Pulmonary artery endothelial cell (primary cell): ENCODE measurements around the gene SNX11. TPM values are rescaled to one million over a fixed set of nuclear protein-coding genes. Genes with fewer than 3 reads are reported as not detected.
"Not testable (repeated sequence)": the region's sequence is repeated elsewhere in the genome, so short reads cannot be mapped to it uniquely, and the experiment has no call there.

ENCODE experiments used
- DNase-seq: peaks from one replicate; pipeline ENCODE4 v3.0.0-alpha.2; 2011; ENCODE audit warnings: low read depth, low spot score
- total RNA-seq: library from RNA; depleted of rRNA; stranded (reverse); fragments of >200 nt; gene quantifications from 2 replicates; pipeline ENCODE4 v1.2.3, GENCODE V29; 2014

SNX11 gene
- 15.2 and 15.7 TPM in 2 replicates for total RNA-seq

GRCh38 chr17:48107137-48108055 is at the start of gene SNX11:
Gene SNX11, plus strand, starts transcription at chr17:48107766. Its CDS starts 4,278 bp downstream, at chr17:48112044.
- peak; percentile 52 for DNase-seq

DNA sequence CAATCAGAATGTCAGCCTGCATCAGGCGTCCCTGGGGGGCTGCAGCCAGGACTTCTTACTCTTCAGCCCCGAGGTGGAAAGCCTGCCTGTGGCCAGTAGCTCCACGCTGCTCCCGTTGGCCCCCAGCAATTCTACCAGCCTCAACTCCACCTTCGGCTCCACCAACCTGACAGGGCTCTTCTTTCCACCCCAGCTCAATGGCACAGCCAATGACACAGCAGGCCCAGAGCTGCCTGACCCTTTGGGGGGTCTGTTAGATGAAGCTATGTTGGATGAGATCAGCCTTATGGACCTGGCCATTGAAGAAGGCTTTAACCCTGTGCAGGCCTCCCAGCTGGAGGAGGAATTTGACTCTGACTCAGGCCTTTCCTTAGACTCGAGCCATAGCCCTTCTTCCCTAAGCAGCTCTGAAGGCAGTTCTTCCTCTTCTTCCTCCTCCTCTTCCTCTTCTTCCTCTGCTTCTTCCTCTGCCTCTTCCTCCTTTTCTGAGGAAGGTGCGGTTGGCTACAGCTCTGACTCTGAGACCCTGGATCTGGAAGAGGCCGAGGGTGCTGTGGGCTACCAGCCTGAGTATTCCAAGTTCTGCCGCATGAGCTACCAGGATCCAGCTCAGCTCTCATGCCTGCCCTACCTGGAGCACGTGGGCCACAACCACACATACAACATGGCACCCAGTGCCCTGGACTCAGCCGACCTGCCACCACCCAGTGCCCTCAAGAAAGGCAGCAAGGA is 49.0 kb upstream of the SNX11 start:
- DNase-seq = no peak

DNA sequence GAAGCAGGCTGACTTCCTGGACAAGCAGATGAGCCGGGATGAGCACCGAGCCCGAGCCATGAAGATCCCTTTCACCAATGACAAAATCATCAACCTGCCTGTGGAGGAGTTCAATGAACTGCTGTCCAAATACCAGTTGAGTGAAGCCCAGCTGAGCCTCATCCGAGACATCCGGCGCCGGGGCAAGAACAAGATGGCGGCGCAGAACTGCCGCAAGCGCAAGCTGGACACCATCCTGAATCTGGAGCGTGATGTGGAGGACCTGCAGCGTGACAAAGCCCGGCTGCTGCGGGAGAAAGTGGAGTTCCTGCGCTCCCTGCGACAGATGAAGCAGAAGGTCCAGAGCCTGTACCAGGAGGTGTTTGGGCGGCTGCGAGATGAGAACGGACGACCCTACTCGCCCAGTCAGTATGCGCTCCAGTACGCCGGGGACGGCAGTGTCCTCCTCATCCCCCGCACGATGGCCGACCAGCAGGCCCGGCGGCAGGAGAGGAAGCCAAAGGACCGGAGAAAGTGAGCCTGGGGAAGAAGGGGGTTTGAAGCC is 48.4 kb upstream of the SNX11 start:
- DNase-seq = no peak

DNA sequence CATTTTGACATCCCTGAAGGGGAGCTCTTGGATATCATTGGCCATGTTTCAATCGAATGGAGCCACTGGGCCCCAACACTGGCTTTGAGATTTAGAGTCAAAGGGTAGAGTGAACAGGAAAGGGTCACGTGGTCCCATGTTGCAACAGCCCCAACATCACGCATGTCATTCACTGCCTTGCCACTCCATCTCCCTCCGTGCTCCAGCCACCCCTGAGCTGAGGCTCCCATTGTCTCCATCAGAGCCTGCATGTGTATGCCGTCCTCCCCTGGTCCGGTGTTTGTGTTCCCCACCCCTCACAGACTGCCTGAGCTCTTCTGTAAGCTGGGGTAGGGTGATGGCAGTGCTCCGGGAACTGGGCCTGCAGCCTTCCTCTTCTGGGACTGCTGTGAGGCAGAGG is 47.3 kb upstream of the SNX11 start:
- DNase-seq = no peak

DNA sequence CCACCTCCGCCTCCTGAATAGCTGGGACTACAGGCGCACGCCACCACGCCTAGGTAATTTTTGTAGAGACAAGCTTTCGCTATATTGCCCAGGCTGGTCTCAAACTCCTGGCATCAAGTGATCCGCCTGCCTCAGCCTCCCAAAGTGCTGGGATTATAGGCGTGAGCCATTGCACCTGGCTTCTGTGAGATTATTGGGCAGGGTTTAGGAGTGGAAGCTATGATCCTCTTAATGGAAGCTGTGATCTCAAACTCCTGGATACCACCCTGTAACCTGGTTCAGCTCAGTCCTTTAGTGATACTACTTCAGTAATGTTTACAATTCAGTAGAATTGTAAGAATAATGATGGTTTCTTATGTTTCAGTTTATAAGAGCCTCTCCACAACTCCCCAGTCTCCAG is 45.3 kb upstream of the SNX11 start:
- no peak for DNase-seq

DNA sequence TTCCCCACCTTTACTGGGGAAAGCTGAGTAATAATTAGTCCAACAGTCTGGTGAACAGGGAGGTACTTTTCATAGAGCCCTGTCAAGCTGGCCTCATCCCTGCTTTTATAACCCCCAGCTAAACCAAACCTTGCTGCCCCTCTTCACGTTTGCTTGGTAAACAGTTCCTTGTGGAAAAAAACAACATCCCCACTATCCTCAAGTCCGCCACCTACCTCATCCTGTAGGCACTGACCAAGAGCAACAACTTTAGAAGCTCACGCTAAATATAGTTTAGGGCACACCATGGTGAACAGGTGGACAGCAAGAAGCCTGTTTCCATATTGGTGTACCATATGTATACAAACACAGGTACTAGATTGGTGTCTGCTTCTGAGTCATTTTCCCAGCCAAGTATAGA is 42.9 kb upstream of the SNX11 start:
- DNase-seq = no peak

GRCh38 chr17:48066192-48066591 is 41.4 kb upstream of the SNX11 start:
- no peak for DNase-seq

DNA sequence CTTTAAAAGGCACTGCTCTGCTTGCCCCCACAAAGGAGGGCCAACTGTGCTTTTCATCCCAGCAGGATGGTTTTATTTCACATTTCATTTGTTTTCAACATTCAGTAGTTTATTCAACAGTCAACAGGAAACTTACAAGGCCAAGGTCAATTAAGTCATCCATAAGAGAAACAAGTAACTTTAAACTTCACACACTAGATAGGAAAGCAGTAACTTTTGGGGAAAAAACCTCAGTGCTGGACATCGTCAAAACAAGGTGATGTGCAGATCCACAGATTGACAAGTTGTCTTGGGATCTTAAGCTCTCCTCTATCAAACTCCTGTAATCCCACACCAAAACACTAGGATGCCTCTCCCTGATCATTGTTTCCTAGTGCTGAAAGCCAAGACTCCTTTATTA is 40.9 kb upstream of the SNX11 start:
- DNase-seq = no peak

- DNase-seq = no peak
Observed at GRCh38 chr17:48067245-48067644, 40.3 kb upstream of the SNX11 start.

- not testable (repeated sequence) for DNase-seq
Observed at GRCh38 chr17:48067808-48068207, 39.8 kb upstream of the SNX11 start.

DNA sequence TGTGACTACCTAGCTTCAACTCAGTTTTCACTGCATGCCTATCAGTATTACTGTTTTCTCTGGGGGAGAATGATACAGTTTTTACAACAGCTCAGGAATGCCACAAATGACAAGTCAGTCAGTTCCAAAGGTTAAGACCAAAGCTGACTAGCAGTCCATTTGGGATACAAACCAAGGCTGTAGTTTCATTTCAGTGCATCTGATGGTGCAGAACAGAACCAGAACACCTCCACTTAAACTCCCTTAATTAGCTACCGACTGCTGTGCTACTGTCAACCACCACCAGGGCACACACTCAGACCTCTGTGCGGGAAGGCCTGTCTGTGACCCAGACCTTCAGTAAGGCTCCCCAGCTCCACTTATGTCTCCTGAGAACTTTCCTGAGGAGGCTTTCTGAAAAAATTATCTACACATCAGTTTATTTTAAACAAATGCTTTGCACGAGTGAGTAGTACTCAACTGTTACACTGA is 39.0 kb upstream of the SNX11 start:
- no peak for DNase-seq

DNA sequence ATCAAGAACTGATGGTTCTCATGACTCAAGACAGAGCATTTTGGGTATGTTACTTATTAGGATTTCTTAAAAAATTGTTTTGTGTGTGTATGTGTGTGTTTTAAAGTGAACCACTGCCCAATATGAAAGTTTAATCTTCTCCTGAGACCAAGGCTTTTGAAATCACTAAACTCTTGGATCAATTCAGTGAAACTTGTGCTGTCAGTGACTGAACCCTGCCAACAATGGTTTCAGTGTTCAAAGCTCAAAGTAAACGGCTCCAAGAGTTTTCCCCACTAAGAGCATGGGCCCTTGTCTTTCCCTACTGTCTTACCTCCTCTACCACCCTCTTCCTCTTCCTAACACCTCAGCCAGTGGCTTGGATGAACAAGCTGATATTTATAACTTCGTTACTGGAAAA is 37.4 kb upstream of the SNX11 start:
- DNase-seq = no peak

DNA sequence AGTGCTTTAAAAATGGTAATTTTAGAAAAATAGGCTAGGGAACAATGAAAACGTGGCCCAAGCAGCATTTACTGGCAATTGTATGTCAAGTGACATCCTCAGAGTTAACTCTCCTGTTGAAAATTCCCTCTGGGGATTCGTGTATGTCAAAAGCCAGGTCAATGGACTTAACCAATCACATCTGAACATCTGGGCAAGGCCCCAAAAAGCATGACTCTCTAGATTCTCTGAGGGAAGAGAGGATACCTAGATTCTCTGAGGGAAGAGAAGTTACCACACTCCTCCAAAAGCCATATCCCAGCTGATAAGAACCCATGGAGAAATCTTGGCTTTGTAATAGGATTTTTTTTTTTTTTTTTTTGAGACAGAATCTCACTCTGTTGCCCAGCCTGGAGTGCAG is 35.9 kb upstream of the SNX11 start:
- no peak for DNase-seq

GRCh38 chr17:48072811-48073210 is 34.8 kb upstream of the SNX11 start:
- DNase-seq = not testable (repeated sequence)

DNA sequence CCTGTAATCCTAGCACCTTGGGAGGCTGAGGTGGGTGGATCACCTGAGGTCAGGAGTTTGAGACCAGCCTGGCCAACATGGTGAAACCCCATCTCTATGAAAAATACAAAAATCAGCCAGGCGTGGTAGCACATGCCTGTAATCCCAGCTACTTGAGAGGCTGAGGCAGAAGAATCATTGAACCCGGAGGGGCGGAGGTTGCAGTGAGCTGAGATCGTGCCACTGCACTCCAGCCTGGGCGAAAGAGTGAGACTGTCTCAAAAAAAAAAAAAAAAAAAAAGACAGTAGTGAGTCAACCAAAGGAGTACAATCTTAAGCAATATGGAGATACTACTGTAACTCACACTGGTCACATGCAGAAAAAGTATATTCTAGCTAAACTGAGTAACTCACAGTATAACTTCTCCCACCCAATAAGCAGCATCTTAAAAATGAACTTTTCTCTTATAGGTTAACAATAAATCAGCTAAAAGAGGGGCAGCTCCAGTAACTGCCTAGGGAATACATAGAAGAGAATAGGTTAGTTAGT is 33.9 kb upstream of the SNX11 start:
- DNase-seq = not testable (repeated sequence)

GRCh38 chr17:48074322-48075081 is 33.1 kb upstream of the SNX11 start:
- DNase-seq = peak; percentile 51

DNA sequence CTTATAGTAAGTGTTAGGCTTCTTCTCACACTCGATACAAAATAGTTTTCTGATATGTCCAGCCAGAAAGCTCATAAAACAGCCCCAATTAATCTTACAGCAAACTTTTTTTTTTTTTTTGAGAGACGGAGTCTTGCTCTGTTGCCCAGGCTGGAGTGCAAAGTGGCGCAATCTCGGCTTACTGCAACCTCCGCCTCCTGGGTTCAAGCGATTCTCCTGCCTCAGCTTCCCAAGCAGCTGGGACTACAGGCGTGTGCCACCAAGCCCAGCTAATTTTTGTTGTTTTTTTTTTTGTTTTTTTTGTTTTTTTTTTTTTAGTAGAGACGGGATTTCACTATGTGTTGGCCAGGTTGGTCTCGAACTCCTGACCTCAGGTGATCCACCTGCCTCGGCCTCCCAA is 30.4 kb upstream of the SNX11 start:
- DNase-seq = not testable (repeated sequence)

GRCh38 chr17:48081858-48082257 is 25.7 kb upstream of the SNX11 start:
- DNase-seq = no peak

DNA sequence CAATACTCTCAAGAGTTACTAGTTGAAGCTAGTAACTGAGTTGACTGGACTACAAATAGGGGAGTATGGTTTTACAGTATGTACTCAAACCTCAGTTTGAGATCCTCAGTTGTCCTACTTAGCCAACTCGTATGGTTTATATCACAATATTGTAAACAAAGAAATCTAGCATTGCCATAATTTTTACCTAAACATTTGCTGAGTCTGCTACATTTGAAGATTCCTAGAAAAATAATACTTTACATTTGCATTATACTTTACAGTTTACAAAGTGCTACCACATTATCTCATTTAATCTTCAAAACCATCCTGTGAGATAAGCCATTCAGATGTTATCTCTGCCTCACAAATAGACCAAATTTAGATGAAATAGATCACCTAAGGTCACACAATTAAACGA is 22.6 kb upstream of the SNX11 start:
- no peak for DNase-seq

DNA sequence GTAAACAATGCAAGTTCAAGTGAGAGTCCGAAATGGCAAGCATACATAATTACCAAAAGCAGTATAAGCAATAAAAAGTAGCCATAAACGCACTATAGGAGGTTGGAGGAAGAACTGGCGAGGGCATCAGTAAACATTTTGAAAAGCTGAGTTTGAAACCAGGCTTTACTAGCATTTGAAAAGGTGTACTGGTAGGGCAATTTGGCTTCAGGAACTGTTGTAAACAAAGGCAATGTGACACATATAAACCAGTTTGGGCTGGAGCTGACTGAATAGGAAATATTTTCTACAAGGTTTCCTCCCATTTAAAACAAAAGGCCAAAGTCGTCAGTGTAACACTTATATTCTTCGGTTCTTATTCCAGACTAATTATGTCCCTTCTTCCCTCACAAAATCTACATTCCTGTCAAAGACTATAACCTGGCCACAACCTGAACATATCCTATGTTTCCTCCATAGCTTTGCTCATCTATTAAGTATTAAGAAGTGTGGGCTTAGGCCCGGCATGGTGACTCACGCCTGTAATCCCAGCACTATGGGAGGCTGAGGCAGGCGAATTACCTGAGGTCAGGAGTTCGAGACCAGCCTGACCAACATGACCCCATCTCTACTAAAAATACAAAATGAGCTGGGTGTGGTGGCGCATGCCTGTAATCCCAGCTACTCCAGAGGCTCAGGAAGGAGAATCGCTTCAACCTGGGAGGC is 14.1 kb upstream of the SNX11 start:
- DNase-seq = no peak

DNA sequence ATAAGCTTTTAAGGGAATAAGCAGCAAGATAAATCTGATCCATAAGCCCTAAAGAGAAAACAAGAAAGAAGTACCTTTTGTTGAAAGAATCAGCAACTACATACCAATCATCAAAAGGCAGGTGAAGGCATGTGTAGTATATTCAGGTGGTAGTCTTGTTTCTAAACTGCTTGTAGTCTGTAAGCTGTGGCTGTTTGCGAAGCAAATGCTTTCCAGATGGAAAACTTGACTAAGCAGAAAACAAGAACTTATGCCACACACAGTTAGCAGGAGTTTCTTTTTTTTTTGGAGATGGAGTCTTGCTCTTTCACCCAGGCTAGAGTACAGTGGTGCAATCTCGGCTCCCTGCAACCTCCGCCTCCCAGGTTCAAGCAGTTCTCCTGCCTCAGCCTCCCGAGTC is 12.0 kb upstream of the SNX11 start:
- no peak for DNase-seq
